Osteocyte (in vitro differentiated cells): ENCODE results near the gene JUP. TPM values are rescaled to one million over a fixed set of nuclear protein-coding genes. Genes with fewer than 3 reads are reported as not detected.

Experiments used
- DNase-seq: peaks from one replicate; pipeline ENCODE4 v3.0.0; 2021; ENCODE audit warnings: mixed read lengths; ENCODE audit not compliant: unreplicated experiment; ENCODE audit errors: extremely low spot score
- H3K27ac Mint-ChIP-seq: one replicate; pipeline ENCODE4 v1.8.0; 2021; ENCODE audit warnings: mild to moderate bottlenecking, mixed read lengths; ENCODE audit not compliant: unreplicated experiment
- H3K27me3 Mint-ChIP-seq: one replicate; pipeline ENCODE4 v1.8.0; 2021; ENCODE audit warnings: mixed read lengths; ENCODE audit not compliant: unreplicated experiment
- H3K36me3 Mint-ChIP-seq: one replicate; pipeline ENCODE4 v1.8.0; 2021; ENCODE audit warnings: mixed read lengths; ENCODE audit not compliant: unreplicated experiment
- H3K4me1 Mint-ChIP-seq: one replicate; pipeline ENCODE4 v1.8.0; 2021; ENCODE audit warnings: mixed read lengths; ENCODE audit not compliant: unreplicated experiment
- H3K4me3 Mint-ChIP-seq: one replicate; pipeline ENCODE4 v1.8.0; 2021; ENCODE audit warnings: mild to moderate bottlenecking, moderate library complexity, mixed read lengths; ENCODE audit not compliant: unreplicated experiment
- H3K9me3 Mint-ChIP-seq: one replicate; pipeline ENCODE4 v1.8.0; 2021; ENCODE audit warnings: mixed read lengths; ENCODE audit not compliant: unreplicated experiment
- total RNA-seq: library from RNA; stranded (reverse); gene quantifications from 2 replicates; pipeline ENCODE4 v1.2.1, GENCODE V29; 2021
- TF ChIP-seq, protein P1 (sequence below): fragments of 200-600 bp; sonication (generic); IDR thresholded peaks from 2 replicates; pipeline ENCODE4 v1.5.0; 2021; ENCODE audit warnings: antibody characterized with exemption, mild to moderate bottlenecking, moderate library complexity

Gene JUP
- total RNA-seq, 1 donor from 2014 or later = 92.6 TPM

DNA sequence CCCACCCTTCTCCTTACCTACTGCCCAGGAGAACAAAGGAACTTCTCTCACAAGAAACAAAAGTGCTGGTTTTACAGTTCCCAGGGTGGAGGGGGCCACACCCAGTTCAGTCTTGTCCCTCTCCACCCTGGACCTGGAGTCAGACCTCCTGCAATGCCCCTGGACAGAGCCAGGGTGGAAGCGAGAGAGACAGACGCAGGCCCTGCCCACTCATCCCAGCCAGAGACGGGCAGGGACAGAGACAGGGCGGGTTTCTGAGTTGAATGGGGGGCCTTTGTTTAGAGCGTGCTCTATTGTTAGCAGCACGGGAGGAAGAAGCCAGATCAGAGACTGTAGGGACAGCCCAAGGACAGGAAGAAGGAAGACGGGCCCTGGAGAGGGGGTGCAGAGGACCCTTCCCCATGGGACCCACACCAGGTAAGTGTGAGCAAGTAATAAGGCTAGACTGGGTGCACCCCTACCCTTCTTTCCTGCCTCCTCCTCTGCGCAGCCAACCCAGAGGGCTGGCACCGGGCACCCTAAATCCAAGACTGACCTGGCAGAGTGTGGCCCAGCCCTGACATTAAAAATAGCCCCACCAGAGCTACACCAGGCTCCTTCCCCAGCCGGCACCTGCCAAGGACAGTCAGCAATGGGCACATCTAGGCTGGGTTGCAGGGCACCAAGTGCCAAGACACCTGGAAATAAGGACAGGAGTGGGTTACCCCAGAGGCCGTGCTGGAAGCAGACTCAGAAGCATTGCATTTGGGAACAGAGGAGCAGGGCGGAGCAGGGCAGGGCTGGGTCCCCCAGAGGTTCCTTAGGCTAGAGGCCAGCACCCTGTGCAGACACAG lies 10.9 kb downstream of the JUP start:
- peaks cover 10% of the 10 kb centered on the region for H3K36me3 Mint-ChIP-seq
- peak overlapping the region; percentile 44 for H3K27ac Mint-ChIP-seq
- peaks cover 63% of the 10 kb centered on the region for H3K4me1 Mint-ChIP-seq
- TF ChIP-seq, protein P1, sequence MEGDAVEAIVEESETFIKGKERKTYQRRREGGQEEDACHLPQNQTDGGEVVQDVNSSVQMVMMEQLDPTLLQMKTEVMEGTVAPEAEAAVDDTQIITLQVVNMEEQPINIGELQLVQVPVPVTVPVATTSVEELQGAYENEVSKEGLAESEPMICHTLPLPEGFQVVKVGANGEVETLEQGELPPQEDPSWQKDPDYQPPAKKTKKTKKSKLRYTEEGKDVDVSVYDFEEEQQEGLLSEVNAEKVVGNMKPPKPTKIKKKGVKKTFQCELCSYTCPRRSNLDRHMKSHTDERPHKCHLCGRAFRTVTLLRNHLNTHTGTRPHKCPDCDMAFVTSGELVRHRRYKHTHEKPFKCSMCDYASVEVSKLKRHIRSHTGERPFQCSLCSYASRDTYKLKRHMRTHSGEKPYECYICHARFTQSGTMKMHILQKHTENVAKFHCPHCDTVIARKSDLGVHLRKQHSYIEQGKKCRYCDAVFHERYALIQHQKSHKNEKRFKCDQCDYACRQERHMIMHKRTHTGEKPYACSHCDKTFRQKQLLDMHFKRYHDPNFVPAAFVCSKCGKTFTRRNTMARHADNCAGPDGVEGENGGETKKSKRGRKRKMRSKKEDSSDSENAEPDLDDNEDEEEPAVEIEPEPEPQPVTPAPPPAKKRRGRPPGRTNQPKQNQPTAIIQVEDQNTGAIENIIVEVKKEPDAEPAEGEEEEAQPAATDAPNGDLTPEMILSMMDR = no peak
- H3K27me3 Mint-ChIP-seq = no peaks in the 10 kb centered on the region
- H3K4me3 Mint-ChIP-seq = no peak overlapping the region
- no peak for DNase-seq
- no peaks in the 10 kb centered on the region for H3K9me3 Mint-ChIP-seq

DNA sequence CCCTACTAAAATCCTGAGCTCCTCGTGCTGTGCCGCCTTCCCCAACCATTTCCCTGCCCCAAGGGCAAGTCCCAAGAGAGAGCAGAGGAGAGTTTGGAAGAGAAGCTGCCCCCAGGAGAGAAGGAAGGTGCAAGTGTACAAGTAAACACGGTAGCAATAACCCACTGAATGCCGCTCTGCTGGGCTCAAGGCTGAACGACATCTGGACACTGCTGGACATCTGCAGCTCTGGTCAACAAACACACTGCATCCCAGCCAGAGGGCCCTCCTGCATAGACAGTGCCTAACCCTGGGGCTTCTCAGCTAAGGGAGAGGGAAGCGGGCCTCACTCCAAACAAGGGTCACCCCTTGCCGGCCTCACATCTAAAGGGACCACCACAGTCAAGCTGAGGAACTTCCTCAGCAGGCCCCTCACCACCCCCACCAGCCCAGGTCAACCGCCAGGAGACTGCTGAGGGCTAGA lies 12.7 kb downstream of the JUP start:
- no peak overlapping the region for H3K4me3 Mint-ChIP-seq
- no peaks in the 10 kb centered on the region for H3K27me3 Mint-ChIP-seq
- TF ChIP-seq, protein P1 = no peak
- no peaks in the 10 kb centered on the region for H3K9me3 Mint-ChIP-seq
- peak overlapping the region; percentile 15 for H3K27ac Mint-ChIP-seq
- DNase-seq = no peak
- peaks cover 21% of the 10 kb centered on the region for H3K36me3 Mint-ChIP-seq
- peaks cover 59% of the 10 kb centered on the region for H3K4me1 Mint-ChIP-seq

DNA sequence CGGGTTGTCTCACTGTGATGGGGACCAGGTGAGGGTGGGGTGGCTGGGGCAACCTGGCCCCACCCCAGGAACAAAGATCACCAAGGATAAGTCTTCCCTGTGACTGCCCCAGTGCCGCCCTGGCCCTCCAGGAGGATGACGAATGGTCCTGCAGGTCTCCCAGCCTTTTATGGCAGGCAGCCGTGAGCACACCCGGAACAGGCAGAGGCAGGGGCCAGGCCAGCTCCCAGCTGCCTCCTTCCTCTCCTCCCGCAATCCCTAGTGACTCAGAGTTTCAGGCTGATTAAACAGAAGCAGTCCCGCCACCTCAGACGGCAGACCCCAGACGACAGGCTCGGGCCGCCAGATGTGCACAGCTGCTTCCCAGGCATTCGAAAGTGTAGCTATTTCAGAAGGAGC lies 13.3 kb downstream of the JUP start:
- Mint-ChIP-seq H3K4me1 (peaks cover 53% of the 10 kb centered on the region), H3K27ac (peak overlapping the region; percentile 34), H3K9me3 (no peaks in the 10 kb centered on the region), H3K27me3 (no peaks in the 10 kb centered on the region), H3K36me3 (peaks cover 24% of the 10 kb centered on the region), H3K4me3 (no peak overlapping the region)
- TF ChIP-seq, protein P1 = no peak
- no peak for DNase-seq

DNA sequence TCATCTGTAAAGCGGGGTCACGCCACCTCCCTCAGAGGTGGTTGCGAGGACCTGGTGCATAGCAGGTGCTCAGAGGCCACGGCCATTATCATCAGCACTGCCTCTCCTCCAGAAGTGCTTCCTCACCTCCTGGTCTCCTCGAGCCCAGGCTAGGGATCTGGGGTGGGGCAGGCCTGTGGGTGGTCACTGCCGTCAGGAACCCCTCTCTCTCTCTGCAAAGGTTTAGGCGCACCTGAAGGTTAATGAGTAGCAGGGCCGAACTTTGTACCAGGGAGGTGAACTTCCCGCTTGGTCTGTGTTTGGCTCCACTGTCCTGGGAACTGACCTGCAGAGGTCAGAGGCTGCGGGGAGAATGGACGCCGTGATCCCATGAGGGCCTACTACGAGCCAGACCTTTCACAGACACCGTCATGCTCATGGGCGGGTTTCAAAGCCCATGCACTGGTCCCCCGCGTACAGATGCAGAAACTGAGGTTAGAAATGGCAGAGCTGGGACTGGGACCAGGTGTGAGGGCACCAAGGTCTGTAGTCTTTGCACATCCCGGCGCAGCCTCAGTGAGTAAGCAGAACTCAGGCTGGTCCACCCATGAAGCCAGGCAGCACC lies 13.8 kb downstream of the JUP start:
- peaks cover 48% of the 10 kb centered on the region for H3K4me1 Mint-ChIP-seq
- no peaks in the 10 kb centered on the region for H3K9me3 Mint-ChIP-seq
- no peak overlapping the region for H3K27ac Mint-ChIP-seq
- peaks cover 27% of the 10 kb centered on the region for H3K36me3 Mint-ChIP-seq
- no peak overlapping the region for H3K4me3 Mint-ChIP-seq
- H3K27me3 Mint-ChIP-seq = no peaks in the 10 kb centered on the region
- DNase-seq = no peak
- TF ChIP-seq, protein P1 = no peak

DNA sequence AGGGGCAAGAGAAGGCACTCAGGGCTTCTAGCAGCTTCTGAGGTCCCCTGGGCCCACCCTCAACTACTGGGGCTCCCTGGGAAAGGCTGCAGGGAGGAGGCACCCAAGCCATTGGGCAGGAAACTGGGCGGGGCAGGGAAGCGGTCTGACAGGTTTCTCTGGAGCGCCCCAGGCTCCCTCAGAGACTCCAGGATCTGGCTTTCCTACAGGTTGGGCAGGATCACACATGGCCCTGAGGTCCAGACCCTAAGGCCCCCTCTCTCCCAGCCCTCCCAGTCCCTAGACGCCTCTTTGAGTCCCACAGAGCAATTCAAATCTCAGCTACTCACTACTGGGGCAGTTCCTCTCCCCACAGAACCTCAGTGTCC lies 14.3 kb downstream of the JUP start:
- Mint-ChIP-seq H3K9me3 (no peaks in the 10 kb centered on the region), H3K27me3 (no peaks in the 10 kb centered on the region), H3K4me3 (no peak overlapping the region), H3K36me3 (peaks cover 29% of the 10 kb centered on the region), H3K27ac (no peak overlapping the region), H3K4me1 (peaks cover 43% of the 10 kb centered on the region)
- TF ChIP-seq, protein P1 = no peak
- no peak for DNase-seq
